RCC 7860 (cell line): ENCODE data around the gene SMARCAD1.
"Not testable (repeated sequence)": the region's sequence is repeated elsewhere in the genome, so short reads cannot be mapped to it uniquely, and the experiment has no call there.

Experiments
- DNase-seq: peaks from one replicate; pipeline ENCODE4 v3.0.0-alpha.2; 2015; ENCODE audit warnings: low spot score
- FAIRE-seq: peaks from 2 replicates; lab custom pipeline; 2012; peaks lifted over from hg19 to GRCh38; lab: Jason Lieb, UNC

The SMARCAD1 gene

DNA sequence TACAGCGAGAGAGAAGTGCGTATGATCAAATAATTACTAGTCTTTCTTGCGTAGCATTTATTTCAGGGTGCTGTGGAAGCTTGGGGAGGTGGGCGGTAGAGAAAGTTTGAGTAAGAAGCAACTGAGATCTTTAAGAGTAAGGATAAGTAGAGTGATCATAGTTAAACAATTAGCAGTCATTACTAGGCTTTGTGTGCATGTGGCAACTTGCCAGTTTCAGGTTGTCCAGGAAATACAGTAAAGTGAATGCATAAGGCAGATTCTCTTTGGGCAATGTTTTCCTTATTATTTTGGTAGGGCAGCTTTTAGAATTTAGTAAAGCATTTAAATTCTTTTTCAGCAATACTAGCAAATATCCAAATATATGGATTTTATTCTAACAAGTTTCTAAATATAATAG, 78.0 kb downstream of the SMARCAD1 start:
- FAIRE-seq = no peak

GRCh38 chr4:94290245-94290644, 82.6 kb downstream of the SMARCAD1 start:
- FAIRE-seq = no peak

More for the DNA sequence above, 78.0 kb downstream of the SMARCAD1 start:
- no peak for DNase-seq

GRCh38 chr4:94293981-94294380, 86.3 kb downstream of the SMARCAD1 start:
- not testable (repeated sequence) for DNase-seq, FAIRE-seq

More at GRCh38 chr4:94290245-94290644, 82.6 kb downstream of the SMARCAD1 start:
- DNase-seq = no peak

- FAIRE-seq, DNase-seq: not testable (repeated sequence)
Observed at GRCh38 chr4:94295473-94295872, 87.8 kb downstream of the SMARCAD1 start.

DNA sequence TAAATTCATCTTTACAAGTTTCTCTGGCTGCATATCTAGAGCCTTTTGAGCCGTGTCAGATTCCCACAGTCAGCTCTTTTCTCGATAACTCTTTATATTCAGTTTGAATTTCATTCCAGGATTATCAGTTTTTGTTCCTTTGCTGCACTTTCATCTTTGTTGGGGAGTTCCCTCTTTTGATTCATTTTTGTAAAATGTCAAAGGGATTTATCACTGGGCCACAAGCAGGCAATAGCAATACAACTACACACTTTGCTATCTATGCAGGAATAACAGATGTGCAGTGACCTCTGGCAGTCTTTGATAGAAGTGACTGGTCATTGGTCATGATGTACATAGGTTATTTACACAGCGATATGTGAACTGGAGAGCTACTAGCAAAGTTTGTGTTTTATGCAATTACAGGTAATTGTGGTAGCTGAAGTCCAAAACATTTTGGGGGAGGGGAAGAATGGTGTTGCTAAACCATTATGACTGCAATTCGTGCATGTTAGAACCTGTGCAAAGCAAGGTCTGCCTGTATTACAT, 91.1 kb downstream of the SMARCAD1 start:
- DNase-seq = no peak
- FAIRE-seq = no peak

GRCh38 chr4:94302191-94302590, 94.5 kb downstream of the SMARCAD1 start:
- DNase-seq = no peak
- no peak for FAIRE-seq

DNA sequence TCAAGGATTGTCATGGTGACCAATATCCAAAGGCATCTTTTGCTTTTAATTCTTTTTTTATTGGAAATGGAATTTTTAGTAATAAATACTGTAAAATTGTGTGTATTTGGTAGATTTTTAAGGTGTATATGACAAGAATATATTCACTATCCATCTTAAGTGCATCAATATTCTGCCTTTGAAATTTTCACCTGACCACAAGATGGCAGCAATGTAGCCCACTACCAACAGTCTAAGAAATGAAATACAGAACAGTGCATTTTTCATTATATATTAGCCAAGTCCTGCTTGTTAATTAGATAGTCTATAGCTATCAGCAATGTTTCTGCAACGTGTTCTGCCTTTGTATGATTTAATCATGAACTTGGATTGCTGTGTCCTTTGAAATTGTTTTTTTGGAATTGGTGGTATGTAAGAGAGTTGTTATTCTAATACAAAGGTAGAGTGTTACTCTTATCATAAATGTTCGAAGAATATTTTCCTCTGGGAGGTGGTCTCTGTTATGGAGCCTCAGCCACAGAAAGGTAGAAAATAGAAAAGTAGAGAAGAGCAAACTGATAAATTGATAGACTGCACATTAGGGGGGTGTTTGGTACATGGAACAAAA, 96.8 kb downstream of the SMARCAD1 start:
- peak; percentile 16 for FAIRE-seq
- DNase-seq = peak; percentile 19

GRCh38 chr4:94305466-94306225, 98.0 kb downstream of the SMARCAD1 start:
- DNase-seq = no peak
- no peak for FAIRE-seq

- DNase-seq (no peak), FAIRE-seq (no peak)
Observed at GRCh38 chr4:94306713-94307112, 99.0 kb downstream of the SMARCAD1 start.

DNA sequence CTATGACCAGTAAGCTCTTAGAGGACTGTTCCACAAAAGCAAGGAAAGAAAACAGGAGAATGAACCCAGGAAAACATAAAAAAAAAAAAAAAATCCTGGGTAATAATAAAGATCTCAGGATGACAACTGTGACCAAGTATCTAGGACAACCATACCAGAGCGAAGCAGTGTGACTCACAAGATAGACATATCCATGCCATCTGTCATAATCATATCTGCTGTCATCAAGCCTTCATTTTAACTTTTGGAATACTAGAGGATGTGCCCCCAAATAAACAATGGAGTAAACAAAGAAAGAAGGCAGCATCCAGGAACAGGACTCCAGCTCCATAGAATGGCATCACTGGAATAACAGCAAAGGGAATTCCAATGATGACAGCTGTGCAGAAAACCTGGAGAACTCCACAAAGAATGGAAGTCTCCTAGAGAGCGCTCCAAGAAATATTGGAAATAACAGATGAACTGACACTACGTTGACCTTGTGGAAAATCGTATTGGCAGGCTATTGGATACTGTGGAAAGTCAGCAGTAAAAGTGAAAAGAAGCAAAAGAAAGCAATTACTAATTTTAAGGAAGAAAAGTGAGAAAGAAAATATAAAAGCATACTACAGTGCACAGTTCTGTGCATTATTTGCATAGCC, 99.7 kb downstream of the SMARCAD1 start:
- DNase-seq = no peak
- FAIRE-seq = no peak

DNA sequence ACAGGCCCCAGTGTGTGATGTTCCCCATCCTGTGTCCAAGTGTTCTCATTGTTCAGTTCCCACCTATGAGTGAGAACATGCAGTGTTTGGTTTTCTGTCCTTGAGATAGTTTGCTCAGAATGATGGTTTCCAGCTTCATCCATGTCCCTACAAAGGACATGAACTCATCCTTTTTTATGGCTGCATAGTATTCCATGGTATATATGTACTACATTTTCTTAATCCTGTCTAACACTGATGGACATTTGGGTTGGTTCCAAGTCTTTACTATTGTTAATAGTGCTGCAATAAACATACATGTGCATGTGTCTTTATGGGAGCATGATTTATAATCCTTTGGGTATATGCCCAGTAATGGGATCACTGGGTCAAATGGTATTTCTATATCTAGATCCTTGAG, 112.3 kb downstream of the SMARCAD1 start:
- FAIRE-seq, DNase-seq: not testable (repeated sequence)

GRCh38 chr4:94325835-94326234, 118.2 kb downstream of the SMARCAD1 start:
- DNase-seq (no peak), FAIRE-seq (no peak)

- FAIRE-seq (no peak), DNase-seq (no peak)
Observed at GRCh38 chr4:94329933-94330332, 122.3 kb downstream of the SMARCAD1 start.

DNA sequence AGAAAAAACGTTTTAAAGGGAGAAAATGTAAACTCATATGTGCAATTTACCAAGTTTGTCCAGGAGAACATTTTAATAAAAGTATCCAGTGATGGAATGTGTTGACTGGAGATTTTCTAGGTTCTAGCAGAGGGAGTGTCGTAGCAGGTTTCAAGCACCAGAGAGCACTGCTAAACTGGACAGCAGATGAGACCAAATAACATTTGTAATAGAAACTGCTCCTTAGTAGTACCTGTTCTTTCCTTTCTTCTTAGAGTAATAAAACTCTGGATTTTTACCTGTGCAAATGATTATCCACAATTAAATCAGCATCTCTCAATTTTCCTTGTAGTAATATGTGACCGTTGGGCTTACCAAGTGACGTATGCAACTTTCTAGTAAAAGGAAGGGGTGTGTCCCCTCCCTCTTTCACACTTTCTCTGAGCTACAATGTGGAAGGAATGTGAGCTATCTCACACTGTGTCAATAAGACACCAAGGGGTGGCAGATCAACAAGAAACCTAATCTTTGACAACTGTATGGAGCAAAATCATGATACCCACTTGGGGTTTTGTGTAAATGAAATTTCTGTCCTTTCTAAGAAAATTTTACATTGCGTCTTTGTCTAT, 125.4 kb downstream of the SMARCAD1 start:
- DNase-seq (no peak), FAIRE-seq (no peak)

DNA sequence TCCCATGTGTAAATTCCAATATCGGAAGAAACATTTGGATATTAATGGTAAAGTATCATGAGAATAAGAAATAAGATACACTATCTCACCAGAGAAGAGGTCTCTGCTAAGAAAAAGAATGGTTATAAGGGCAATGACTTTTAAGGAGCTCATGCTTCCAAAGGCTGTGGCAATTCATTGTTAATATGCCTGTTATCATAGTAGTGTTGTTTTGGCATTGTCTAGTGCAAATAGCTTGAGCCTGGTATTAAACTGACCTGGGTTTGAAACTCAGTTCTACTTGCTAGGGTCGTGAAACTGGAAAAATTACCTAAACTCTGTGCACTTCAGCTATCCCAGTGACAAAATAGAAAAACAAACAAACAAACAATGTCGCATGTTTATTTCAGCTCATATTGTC, 126.2 kb downstream of the SMARCAD1 start:
- DNase-seq (no peak), FAIRE-seq (no peak)

DNA sequence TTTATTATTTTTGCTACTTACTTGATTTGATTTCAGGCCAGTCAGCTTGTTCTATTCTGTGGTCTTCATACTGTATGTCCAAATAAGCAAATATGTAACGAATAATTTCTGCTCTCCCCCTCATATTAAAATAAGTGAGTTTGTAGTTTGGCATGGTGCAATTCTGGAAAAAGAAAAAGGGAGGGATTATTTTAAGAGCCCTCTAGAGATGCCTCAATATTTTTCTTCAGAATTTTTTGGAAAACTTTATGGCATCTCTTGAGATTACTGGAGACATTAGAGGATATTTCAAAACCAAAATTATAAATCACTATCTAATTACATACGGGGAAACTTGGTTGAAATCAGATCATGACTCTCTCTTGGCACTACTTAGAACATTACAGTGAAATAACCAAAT, 126.8 kb downstream of the SMARCAD1 start:
- FAIRE-seq = no peak

GRCh38 chr4:94334962-94335361, 127.3 kb downstream of the SMARCAD1 start:
- DNase-seq (no peak), FAIRE-seq (no peak)

More for the DNA sequence above, 126.8 kb downstream of the SMARCAD1 start:
- no peak for DNase-seq

GRCh38 chr4:94336303-94336702, 128.6 kb downstream of the SMARCAD1 start:
- FAIRE-seq (no peak), DNase-seq (no peak)

DNA sequence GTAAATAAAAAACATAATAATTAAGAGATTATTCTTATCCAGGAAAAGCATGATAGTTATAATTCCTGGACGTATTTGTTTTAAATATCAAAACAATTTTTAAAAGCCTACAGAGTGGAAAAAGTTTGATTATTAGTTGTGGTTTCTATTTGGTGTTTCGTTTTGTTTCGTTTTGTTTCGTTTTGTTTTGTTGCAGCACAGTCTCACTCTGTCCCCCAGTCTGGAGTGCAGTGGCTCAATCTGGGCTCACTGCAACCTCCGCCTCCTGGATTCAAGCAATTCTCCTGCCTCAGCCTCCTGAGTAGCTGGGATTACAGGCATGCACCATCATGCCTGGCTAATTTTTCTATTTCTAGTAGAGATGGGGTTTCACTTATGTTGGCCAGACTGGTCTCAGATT, 129.1 kb downstream of the SMARCAD1 start:
- not testable (repeated sequence) for FAIRE-seq, DNase-seq

- FAIRE-seq (no peak), DNase-seq (no peak)
Observed at GRCh38 chr4:94338681-94339351, 131.2 kb downstream of the SMARCAD1 start.

GRCh38 chr4:94339779-94340178, 132.1 kb downstream of the SMARCAD1 start:
- DNase-seq (no peak), FAIRE-seq (no peak)
